Stimulated activated CD4-positive, alpha-beta T cell treated with anti-CD3 and anti-CD28 coated beads, TNF-alpha, amount 100 ng/mL, for 4 hours (primary cell): ENCODE measurements around the gene EXTL1.
A peak's percentile ranks its signal among the peaks of the same experiment; 100 is the strongest.

Experiments used
- DNase-seq, 3 experiments: peaks; one replicate each; pipeline ENCODE4 v3.0.0-alpha.2; 2020; ENCODE audit warnings: low read depth in 3 of 3

EXTL1 gene

GRCh38 chr1:26023009-26023408 lies 1.4 kb downstream of the EXTL1 start:
- no peak for DNase-seq

DNA sequence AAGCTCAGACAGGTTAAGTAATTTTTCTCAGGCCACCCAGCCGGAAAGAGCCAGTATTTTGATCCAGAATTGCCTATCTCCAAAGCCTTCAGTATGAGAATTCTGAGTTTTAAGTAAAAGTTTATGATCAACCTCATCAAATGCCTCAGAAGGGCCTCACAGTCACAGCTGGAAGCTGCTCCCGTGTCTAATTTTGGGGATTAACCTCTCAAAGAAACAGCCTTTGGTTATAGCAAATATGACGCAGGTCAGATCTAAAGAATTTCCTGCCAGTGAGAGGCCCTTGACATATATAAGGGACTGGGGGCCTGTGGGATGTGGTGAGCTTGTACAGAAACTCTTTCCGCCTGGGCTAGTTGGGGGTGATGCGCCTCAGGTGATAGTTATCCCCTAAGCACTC lies 2.3 kb downstream of the EXTL1 start:
- no peak for DNase-seq

DNA sequence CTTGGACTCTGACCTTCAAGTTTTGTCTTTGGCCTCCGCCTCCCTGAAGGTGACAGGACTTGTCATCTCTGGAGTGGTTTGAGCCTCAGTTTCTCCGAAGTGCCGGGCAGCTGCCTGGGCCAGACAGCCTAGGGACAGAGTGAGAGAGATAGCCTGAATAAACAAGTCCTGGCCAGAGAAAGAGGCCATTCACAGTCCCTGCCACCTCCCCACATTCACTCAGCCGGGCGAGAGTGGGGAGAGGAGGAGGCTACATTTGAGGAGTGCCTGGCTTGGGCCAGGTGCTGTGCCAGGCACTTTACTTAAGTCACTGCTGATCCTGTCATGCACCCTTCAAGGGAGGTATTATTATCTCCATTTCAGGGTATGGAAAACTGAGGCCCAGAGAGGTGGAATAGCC lies 3.5 kb downstream of the EXTL1 start:
- no peak for DNase-seq

- DNase-seq, result no peak
Measured at GRCh38 chr1:26025517-26025916, 3.9 kb downstream of the EXTL1 start.

- no peak for DNase-seq
Measured at GRCh38 chr1:26027716-26028489, 6.3 kb downstream of the EXTL1 start.

DNA sequence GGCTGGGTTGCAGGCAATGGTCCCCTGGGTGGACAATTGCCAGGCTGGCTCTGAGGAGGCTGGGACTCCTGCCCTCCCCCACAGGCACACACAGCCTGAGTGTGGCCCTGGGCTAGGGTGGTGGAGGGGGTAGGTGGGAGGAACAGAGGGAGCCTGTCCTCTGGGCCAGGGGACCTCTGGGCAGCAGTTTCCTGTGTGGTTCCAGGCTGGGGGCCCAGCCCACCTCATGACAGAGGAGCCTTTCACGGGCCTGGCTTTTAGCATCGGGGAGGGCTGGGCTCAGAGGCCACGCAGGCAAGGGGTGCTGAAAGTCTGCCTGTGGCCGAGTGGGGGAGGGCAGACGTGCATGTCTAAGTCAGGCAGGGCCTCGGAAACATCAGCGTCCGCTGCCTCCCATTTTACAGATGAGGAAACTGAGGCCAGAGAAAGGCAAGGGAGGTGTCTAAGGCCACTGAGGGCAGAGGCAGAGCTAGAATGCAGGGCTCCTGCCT lies 7.0 kb downstream of the EXTL1 start:
- no peak for DNase-seq

DNA sequence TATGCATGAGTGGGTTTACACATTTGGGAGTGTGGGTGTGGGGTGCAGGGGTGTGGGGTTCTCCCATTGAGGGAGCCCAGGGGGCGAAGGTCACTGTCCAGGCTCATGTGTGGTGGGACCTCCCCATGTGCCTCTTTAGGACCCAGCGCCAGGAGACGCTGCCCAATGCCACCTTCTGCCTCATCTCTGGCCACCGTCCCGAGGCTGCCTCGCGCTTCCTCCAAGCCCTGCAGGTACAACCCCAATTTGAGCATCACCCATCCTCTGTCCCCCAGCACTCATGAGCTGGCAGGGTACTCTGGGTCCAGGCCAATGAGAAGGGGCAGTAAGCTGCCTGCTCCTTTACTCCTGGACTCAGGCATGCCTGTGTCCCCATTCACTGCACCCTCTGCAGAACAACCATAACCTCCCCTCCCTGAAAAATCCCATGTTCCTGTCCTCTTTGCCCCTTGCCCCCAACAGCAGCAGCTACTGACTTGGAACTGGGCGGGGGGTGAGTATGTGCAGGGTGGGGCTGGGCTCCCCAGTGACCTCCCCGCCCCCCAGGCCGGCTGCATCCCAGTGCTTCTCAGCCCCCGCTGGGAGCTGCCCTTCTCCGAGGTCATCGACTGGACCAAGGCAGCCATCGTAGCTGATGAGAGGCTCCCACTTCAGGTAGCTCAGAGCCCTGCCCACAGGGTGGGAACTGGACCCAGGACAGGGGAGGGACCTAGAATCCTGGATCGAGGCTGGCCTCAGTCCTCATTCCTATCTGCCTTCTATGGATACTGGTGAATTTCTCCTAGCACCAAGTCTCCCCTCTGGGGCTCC lies 7.7 kb downstream of the EXTL1 start:
- DNase-seq, result no peak

GRCh38 chr1:26029864-26030481 lies 8.4 kb downstream of the EXTL1 start:
- DNase-seq, result no peak

DNA sequence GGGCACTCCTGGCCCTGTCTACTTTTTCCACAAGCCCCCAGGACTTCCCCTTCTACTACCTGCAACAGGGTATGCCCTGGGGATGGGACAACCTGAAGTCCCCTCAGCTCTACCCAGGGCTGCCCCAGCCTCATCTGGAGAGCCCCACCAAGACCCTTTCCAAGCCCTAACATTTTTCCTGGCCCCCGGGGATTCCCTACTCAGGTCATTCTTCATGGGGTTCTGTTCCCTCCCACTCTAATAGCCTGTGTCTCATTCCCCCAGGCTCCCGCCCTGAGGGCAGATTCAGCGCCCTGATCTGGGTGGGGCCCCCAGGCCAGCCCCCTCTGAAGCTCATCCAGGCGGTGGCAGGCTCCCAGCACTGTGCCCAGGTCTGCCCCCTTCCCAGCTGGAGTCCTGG lies 9.6 kb downstream of the EXTL1 start:
- DNase-seq, result no peak

DNA sequence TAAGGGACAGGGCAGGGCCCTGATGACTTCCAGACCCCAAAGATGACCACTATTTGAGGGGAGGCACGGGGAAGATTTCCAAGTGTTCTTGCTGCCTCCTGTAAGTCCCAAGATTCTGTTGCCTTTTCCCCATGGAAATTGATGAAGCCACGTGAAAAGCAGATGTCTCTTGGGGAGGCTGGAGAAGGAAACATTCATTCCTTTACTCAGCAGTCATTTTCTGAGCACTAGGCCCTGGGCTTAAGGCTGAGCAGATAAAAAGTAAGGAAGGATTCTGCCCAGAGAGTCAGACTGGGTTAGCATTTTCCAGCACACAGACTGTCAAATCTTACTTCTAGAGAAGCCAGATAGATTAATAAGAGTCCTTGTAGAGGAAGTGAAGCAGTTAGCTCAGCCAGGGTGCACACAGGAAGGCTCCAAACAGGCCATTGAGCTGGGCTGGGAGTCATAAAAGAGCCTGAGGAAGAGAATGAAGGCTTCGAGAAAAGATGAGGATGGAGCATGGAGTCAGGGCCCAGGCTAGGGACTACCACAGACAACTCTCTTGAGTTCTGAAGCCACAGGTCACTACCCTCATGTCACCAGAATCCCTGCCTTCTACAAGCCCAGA lies 10.1 kb downstream of the EXTL1 start:
- DNase-seq, result no peak

GRCh38 chr1:26032656-26033357 lies 11.2 kb downstream of the EXTL1 start:
- no peak for DNase-seq

- DNase-seq, result no peak
Measured at GRCh38 chr1:26034504-26035202, 13.1 kb downstream of the EXTL1 start.

GRCh38 chr1:26035203-26035958 lies 13.8 kb downstream of the EXTL1 start:
- peak; percentile 84 to 91 (median 88) for DNase-seq

- DNase-seq, result peak; percentile 54 to 68 (median 59)
Measured at GRCh38 chr1:26035959-26036755, 14.6 kb downstream of the EXTL1 start.

DNA sequence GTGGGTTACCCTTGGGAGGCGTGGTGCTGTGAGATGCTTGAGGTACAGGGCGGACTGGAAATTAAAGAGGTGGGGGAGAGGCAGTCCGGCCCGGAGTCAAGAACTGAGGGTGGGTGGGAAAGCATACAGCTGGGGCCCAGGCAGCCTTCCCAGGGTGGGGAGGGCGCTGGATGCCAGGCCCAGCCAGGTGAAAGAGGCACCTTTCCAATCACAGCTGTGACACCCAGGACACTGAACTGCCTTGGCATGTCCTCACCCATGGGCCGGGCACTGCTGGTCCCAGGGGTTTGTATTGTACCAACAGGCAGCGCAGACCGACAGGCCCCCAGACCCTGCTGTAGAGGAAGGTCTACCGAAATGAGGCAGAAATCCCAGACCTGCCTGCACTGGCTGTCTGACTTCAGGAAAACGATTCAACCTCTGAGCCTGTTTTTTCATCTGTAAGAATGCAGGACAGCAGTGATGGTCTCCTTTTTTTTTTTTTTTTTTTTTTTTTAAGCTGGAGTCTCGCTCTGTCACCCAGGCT lies 15.2 kb downstream of the EXTL1 start:
- DNase-seq, result no peak

DNA sequence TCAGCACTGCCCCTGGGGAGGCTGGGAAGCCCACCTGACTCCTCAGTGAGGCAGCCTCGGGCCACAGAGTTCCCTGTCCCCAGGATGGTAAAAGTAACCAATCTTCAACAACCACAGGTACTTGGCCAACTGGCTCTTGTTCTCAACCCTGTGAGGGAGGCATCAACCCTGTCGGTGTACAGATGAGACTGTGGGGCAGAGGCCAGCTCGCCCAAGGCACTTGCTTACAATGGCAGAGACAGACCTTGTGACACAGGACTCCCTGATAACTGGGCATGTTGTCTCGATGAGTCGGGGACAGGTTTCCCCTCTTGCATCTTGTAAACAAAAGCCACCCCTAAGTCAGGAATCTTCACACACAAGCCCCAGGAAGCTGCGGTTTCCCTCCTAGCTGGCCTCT lies 16.3 kb downstream of the EXTL1 start:
- no peak for DNase-seq

DNA sequence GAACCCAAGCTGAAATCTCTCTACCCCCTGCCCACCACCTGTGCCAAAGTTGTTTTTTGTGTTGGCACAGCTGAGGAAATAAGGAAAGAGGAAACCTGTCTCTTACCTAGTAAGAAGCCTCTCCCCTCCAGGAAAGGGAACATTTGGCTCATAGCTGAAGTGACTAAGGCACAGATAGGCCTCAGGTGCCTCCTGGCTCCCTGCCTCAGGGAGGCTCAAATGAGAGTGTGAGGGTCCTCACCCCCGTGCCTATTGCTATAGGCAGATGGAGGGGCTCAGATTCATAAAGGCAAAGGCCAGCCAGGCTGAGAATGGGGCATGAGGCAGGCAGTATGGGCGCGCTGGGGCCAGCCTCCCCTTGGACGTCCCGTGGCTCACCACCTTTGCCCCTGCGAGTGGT lies 16.9 kb downstream of the EXTL1 start:
- no peak for DNase-seq

DNA sequence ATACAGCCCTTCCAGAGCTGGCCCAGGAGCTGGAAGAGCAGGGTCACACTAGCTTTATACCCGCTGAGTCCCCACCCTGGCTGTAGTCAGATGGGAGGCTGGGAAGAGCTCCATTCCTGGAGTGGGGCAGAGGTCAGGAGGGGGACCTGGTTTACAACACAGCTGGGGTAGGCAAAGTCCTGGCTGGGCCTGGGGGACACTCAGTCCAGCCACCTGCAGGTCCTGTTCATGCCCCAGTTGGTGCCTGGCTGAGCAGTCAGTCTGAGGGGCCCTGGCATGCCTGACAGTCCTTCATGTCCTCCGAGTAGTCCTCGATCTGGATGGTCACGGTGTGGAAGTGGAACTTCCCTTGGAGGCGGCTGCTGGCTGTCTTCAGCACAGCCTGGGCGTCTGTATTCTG lies 17.3 kb downstream of the EXTL1 start:
- DNase-seq, result no peak

DNA sequence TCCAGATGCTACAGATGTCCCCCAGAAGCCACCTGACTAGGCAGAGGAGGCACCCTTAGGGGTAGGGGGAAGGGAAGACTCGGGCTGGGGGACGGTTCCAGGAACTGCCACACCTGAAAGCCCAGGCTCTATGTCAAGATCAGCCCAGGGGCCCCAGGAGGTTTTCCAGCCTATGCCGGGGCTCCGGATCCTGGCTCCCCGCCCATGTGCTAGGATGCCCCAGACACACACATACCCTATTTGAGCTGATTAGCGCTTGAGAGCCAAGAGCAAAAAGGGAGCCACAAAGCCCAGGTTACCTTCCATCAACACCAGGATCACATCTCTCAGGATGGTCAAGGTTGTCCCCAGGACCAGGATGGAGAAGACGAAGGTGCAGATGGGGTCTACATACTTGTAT lies 19.8 kb downstream of the EXTL1 start:
- DNase-seq, result no peak
